Measurements from ENCODE around the gene RASAL1.

Gene RASAL1

GRCh38 chr12:113180333-113180732 is 44.8 kb upstream of the RASAL1 start:
- H3K4me3 ChIP-seq (ENCODE audit: low read depth, low read length), result no peak overlapping the region
- DNase-seq (ENCODE audit: low read depth), result no peak
- TF ChIP-seq MYC (IDR thresholded peaks at IDR 0.05; ENCODE audit: low read depth, low read length) (no peak), MAX (IDR thresholded peaks at IDR 0.05; ENCODE audit: low read depth, low read length) (no peak), CTCF (IDR thresholded peaks at IDR 0.05; ENCODE audit: low read depth, low read length) (no peak), POLR2A (IDR thresholded peaks at IDR 0.05; ENCODE audit: extremely low read depth, insufficient read length) (no peak)

DNA sequence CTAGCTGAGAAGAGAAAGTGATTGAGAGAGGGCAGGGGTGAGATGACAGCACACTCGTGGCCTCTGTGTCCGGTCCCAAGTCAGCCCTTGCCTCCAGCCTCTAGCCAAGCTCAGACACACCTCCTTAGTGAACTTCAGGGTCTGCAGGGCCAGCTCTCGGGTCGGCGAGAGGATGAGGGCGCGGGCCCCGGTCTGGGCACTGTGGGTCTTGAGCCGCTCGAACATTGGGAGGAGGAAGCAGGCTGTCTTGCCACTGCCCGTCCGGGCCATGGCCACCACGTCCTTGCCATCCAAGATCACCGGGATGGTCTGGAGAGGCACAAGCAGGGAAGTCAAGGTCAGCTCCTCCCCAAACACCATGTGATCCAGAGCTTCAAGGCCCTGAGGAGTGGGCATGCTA is 43.5 kb upstream of the RASAL1 start:
- DNase-seq (ENCODE audit: low read depth), result no peak
- TF ChIP-seq POLR2A (IDR thresholded peaks at IDR 0.05; ENCODE audit: extremely low read depth, insufficient read length) (no peak), MYC (IDR thresholded peaks at IDR 0.05; ENCODE audit: low read depth, low read length) (no peak), CTCF (IDR thresholded peaks at IDR 0.05; ENCODE audit: low read depth, low read length) (no peak), MAX (IDR thresholded peaks at IDR 0.05; ENCODE audit: low read depth, low read length) (no peak)
- no peak overlapping the region for H3K4me3 ChIP-seq (ENCODE audit: low read depth, low read length)

- peak; percentile 74 for DNase-seq (ENCODE audit: low read depth)
- no peak overlapping the region for H3K4me3 ChIP-seq (ENCODE audit: low read depth, low read length)
- TF ChIP-seq CTCF (IDR thresholded peaks at IDR 0.05; ENCODE audit: low read depth, low read length) (peak; percentile 99), MAX (IDR thresholded peaks at IDR 0.05; ENCODE audit: low read depth, low read length) (no peak), POLR2A (IDR thresholded peaks at IDR 0.05; ENCODE audit: extremely low read depth, insufficient read length) (no peak), MYC (IDR thresholded peaks at IDR 0.05; ENCODE audit: low read depth, low read length) (no peak)
Observed at GRCh38 chr12:113174461-113175384, 39.2 kb upstream of the RASAL1 start.

DNA sequence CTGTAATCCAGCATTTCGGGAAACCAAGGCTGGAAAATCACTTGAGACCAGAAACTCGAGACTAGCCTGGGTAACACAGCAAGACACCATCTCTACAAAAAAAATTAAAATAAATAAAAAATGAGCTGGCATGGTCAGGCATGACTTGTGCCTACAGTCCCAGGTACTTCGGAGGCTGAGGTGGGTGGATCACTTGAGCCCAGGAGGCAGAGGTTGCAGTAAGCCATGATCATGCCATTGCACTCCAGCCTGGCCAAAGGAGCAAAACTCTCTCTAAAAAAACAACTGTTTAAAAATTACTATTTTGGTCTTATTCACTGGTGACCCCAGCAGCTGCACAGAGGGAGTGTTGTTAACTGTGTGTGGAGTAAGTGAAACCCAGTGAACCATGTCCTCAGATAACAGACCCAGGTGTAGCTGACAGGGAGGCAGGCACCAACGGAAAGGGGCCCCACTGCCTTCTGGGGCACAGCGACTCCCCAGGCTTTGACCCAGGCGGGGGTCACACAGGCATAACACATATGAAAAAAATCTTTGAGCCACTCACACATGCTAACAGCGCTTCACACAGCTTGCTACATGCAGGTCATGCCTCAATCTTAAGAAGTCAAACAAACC is 37.6 kb upstream of the RASAL1 start:
- no peak for TF ChIP-seq POLR2A (IDR thresholded peaks at IDR 0.05; ENCODE audit: extremely low read depth, insufficient read length)
- no peak for TF ChIP-seq MAX (IDR thresholded peaks at IDR 0.05; ENCODE audit: low read depth, low read length)
- TF ChIP-seq MYC (IDR thresholded peaks at IDR 0.05; ENCODE audit: low read depth, low read length), result no peak
- TF ChIP-seq CTCF (IDR thresholded peaks at IDR 0.05; ENCODE audit: low read depth, low read length), result no peak
- no peak for DNase-seq (ENCODE audit: low read depth)
- no peak overlapping the region for H3K4me3 ChIP-seq (ENCODE audit: low read depth, low read length)

- no peak overlapping the region for H3K4me3 ChIP-seq (ENCODE audit: low read depth, low read length)
- DNase-seq (ENCODE audit: low read depth), result no peak
- TF ChIP-seq POLR2A (IDR thresholded peaks at IDR 0.05; ENCODE audit: extremely low read depth, insufficient read length) (no peak), MYC (IDR thresholded peaks at IDR 0.05; ENCODE audit: low read depth, low read length) (no peak), MAX (IDR thresholded peaks at IDR 0.05; ENCODE audit: low read depth, low read length) (no peak), CTCF (IDR thresholded peaks at IDR 0.05; ENCODE audit: low read depth, low read length) (no peak)
Observed at GRCh38 chr12:113172185-113172584, 36.6 kb upstream of the RASAL1 start.
